A549 treated with Hydrocortisone at 1 μM for 4 hours (cell line): ENCODE measurements around the gene CYP8B1. TPM values are rescaled to one million over a fixed set of nuclear protein-coding genes. Genes with fewer than 3 reads are reported as not detected.

ENCODE experiments used
- total RNA-seq: library from RNA; stranded (reverse); fragments of 200-300 nt; extraction: Qiagen RNA extraction; gene quantifications from 5 replicates; pipeline ENCODE4 v1.2.3, GENCODE V29; 2022

The CYP8B1 gene, protein sequence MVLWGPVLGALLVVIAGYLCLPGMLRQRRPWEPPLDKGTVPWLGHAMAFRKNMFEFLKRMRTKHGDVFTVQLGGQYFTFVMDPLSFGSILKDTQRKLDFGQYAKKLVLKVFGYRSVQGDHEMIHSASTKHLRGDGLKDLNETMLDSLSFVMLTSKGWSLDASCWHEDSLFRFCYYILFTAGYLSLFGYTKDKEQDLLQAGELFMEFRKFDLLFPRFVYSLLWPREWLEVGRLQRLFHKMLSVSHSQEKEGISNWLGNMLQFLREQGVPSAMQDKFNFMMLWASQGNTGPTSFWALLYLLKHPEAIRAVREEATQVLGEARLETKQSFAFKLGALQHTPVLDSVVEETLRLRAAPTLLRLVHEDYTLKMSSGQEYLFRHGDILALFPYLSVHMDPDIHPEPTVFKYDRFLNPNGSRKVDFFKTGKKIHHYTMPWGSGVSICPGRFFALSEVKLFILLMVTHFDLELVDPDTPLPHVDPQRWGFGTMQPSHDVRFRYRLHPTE
- total RNA-seq, result not detected in 5 replicates

DNA sequence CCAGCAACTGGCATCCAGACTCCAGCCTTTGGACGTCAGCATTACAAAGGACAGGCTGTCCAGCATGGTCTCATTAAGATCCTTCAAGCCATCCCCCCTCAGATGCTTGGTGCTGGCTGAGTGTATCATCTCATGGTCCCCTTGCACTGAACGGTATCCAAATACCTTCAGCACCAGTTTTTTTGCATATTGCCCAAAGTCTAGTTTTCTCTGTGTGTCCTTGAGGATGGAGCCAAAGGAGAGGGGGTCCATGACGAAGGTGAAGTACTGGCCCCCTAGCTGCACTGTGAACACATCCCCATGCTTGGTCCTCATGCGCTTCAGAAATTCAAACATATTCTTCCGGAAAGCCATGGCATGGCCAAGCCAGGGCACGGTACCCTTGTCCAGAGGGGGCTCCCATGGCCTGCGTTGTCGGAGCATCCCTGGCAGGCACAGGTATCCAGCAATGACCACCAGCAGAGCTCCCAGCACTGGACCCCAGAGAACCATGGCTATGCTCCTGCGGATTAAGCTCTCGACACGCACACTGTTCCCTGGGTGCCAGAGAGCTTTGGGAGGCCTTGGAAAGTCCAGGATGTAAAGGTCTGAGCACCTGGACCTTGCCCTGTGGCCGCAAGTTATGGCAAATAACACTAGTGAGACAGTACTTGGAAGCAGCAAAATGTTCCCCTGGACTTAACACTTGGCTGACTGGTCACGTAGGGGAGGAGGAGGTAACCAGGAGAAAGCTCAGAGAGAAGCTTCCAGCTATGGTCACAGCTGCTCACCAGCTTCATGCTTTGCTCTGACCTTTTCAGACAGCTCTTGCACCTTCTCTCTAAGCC, at the start of gene CYP8B1:
Gene CYP8B1 (minus strand): TSS at position 555 of the 827 bp plus-strand sequence. CDS start 63 bp downstream, at position 492.

DNA sequence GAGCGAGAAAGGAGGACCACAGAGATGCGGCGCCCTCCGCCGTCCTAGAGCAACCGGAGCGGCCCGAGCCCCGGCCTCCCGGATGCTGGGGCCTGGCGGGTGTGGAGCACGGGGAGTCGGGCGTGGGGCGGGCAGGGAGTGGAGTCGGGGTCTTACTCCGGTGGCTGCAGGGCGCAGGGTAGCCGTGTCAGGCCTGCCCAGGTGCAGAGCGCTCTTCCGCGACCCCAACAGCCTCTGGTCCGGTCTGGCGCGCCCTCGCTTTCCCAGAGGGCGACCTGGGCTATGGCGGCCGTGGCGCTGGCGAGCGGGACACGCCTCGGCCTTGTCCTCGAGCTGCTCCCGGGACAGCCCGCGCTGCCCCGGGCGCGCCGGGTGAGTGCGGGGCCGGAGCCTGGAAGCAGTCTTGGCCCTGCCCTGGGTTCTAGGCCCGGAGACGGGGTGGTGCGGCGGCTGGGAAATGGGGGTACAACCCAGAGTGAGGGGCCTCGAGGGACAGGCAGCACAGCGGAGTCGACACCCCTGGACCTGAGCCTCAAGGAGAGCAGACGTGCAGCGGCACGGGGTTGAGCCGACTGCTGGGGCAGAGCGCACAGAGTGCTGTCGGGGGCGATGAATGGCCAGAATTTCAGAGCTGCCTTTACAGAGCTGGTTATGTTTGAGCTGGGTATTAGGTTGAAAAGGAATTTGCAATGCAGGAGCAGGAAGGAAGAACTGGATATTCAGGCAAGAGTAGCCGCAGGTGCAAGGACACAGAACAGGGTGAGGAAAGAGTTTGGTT, 30.6 kb upstream of the CYP8B1 start, which contains the start of gene ZNF662:
Gene ZNF662 (plus strand): TSS at position 73 of the 778 bp plus-strand sequence. CDS start 1,973 bp downstream, outside the sequence.

Other genes starting within 250 kb of the CYP8B1 start
- 5.5 to 6.7 TPM (median 6.0 TPM) in 5 replicates for gene ZBTB47, start 222.2 kb downstream of the CYP8B1 start, total RNA-seq
- gene KLHL40, start 190.3 kb downstream of the CYP8B1 start, total RNA-seq, result not detected in 5 replicates
- gene HHATL, start 173.1 kb downstream of the CYP8B1 start, total RNA-seq, result not detected in 5 replicates
- gene CCDC13, start 102.6 kb downstream of the CYP8B1 start, total RNA-seq, result 0.30 to 0.54 TPM (median 0.35 TPM) in 5 replicates
- 67.3 to 97.6 TPM (median 74.1 TPM) in 5 replicates for gene HIGD1A, start 71.4 kb downstream of the CYP8B1 start, total RNA-seq
- 0.12 to 0.14 TPM (median 0.13 TPM) in 3 of 5 replicates, not detected in the others for gene ACKR2, start 66.4 kb downstream of the CYP8B1 start, total RNA-seq
- gene ZNF662, start 30.3 kb upstream of the CYP8B1 start, total RNA-seq, result not detected in 5 replicates
- not detected in 5 replicates for gene GASK1A, start 103.4 kb upstream of the CYP8B1 start, total RNA-seq
- 6.8 to 8.8 TPM (median 7.7 TPM) in 5 replicates for gene POMGNT2, start 230.2 kb upstream of the CYP8B1 start, total RNA-seq